Measurements from ENCODE around the gene METTL6. TPM values are rescaled to one million over a fixed set of nuclear protein-coding genes. Genes with fewer than 3 reads are reported as not detected.

METTL6 gene
- total RNA-seq, 2 experiments from 2014 or later = 12.7 to 23.5 TPM

GRCh38 chr3:15404767-15405166 lies 22.6 kb downstream of the METTL6 start:
- Histone ChIP-seq H3K4me3 (ENCODE audit: low read depth, low read length, poor library complexity, severe bottlenecking) (no peak overlapping the region), H3K4me1 (ENCODE audit: insufficient read depth, low read length, poor library complexity, severe bottlenecking) (peaks cover 4% of the 10 kb centered on the region), H3K9me3 (ENCODE audit: low read length) (no peaks in the 10 kb centered on the region), H3K27ac (ENCODE audit: low read depth, low read length, poor library complexity, severe bottlenecking) (no peak overlapping the region), H2AFZ (ENCODE audit: low read length) (no peak overlapping the region), H3K79me2 (ENCODE audit: insufficient read depth, low read depth, low read length) (no peaks in the 10 kb centered on the region), H3K4me2 (ENCODE audit: low read length) (no peak overlapping the region), H3K36me3 (ENCODE audit: insufficient read depth, low read length) (peaks cover 7% of the 10 kb centered on the region; the same call in 1 of the 2 replicates), H3K9me2 (ENCODE audit: insufficient read depth, low read length) (no peaks in the 10 kb centered on the region), H4K20me1 (ENCODE audit: insufficient read depth, low read length) (no peaks in the 10 kb centered on the region)
- no peak for DNase-seq (ENCODE audit: low spot score)
- intact Hi-C loops (cut with micrococcal nuclease; ENCODE audit: unreplicated experiment) = loop anchor here (1.0 to 5.0 kb wide), 5 partner anchors 42 to 297 kb away; no protein-coding TSS in a partner anchor
- BruUV-seq (replicated peaks) = no TSS peak
- TF ChIP-seq CTCF (conservative IDR thresholded peaks at IDR 0.05; ENCODE audit: low read length) (no peak), EZH2phosphoT487 (IDR thresholded peaks at IDR 0.05; ENCODE audit: borderline replicate concordance, low read depth, low read length) (no peak)
- POLR2A ChIA-PET = interaction anchor here (0.7 to 1.5 kb wide), 8 partner anchors 19 to 300 kb away, joined by 3 to 6 read pairs (median 3); partner anchors contain the start of gene CAPN7
- CTCF ChIA-PET (ENCODE audit: unreplicated experiment) = interaction anchor here (1.0 to 1.3 kb wide), 4 partner anchors 72 to 201 kb away, joined by 3 to 13 read pairs (median 4); partner anchors contain the start of gene SH3BP5

GRCh38 chr3:15403965-15404364 lies 23.4 kb downstream of the METTL6 start:
- POLR2A ChIA-PET = interaction anchor here (0.6 kb wide), 1 partner anchor 128 kb away, joined by 6 read pairs; no protein-coding TSS in a partner anchor
- intact Hi-C loops (cut with micrococcal nuclease; ENCODE audit: unreplicated experiment) = loop anchor here (2.0 to 5.0 kb wide), 2 partner anchors 41 to 297 kb away; no protein-coding TSS in a partner anchor
- CTCF ChIA-PET (ENCODE audit: unreplicated experiment) = no interaction called here
- H3K4me3 ChIP-seq (ENCODE audit: low read depth, low read length, poor library complexity, severe bottlenecking) = no peak overlapping the region
- no peaks in the 10 kb centered on the region for H3K79me2 ChIP-seq (ENCODE audit: insufficient read depth, low read depth, low read length)
- H2AFZ ChIP-seq (ENCODE audit: low read length) = no peak overlapping the region
- H3K36me3 ChIP-seq (ENCODE audit: insufficient read depth, low read length) = peaks cover under 1% of the 10 kb centered on the region; the same call in 1 of the 2 replicates
- H3K4me1 ChIP-seq (ENCODE audit: insufficient read depth, low read length, poor library complexity, severe bottlenecking) = peaks cover 4% of the 10 kb centered on the region
- no peak for DNase-seq (ENCODE audit: low spot score)
- H3K9me2 ChIP-seq (ENCODE audit: insufficient read depth, low read length) = no peaks in the 10 kb centered on the region
- H3K27ac ChIP-seq (ENCODE audit: low read depth, low read length, poor library complexity, severe bottlenecking) = no peak overlapping the region
- BruUV-seq (replicated peaks) = no TSS peak
- no peak overlapping the region for H3K4me2 ChIP-seq (ENCODE audit: low read length)
- H3K9me3 ChIP-seq (ENCODE audit: low read length) = no peaks in the 10 kb centered on the region
- no peaks in the 10 kb centered on the region for H4K20me1 ChIP-seq (ENCODE audit: insufficient read depth, low read length)
- TF ChIP-seq EZH2phosphoT487 (IDR thresholded peaks at IDR 0.05; ENCODE audit: borderline replicate concordance, low read depth, low read length) = no peak
- no peak for TF ChIP-seq CTCF (conservative IDR thresholded peaks at IDR 0.05; ENCODE audit: low read length)

GRCh38 chr3:15403495-15403894 lies 23.8 kb downstream of the METTL6 start:
- H4K20me1 ChIP-seq (ENCODE audit: insufficient read depth, low read length) = no peaks in the 10 kb centered on the region
- DNase-seq (ENCODE audit: low spot score) = no peak
- H3K4me1 ChIP-seq (ENCODE audit: insufficient read depth, low read length, poor library complexity, severe bottlenecking) = peaks cover 7% of the 10 kb centered on the region
- no peak overlapping the region for H2AFZ ChIP-seq (ENCODE audit: low read length)
- H3K79me2 ChIP-seq (ENCODE audit: insufficient read depth, low read depth, low read length) = no peaks in the 10 kb centered on the region
- no peaks in the 10 kb centered on the region for H3K9me3 ChIP-seq (ENCODE audit: low read length)
- TF ChIP-seq EZH2phosphoT487 (IDR thresholded peaks at IDR 0.05; ENCODE audit: borderline replicate concordance, low read depth, low read length) (no peak), CTCF (conservative IDR thresholded peaks at IDR 0.05; ENCODE audit: low read length) (no peak)
- H3K9me2 ChIP-seq (ENCODE audit: insufficient read depth, low read length) = no peaks in the 10 kb centered on the region
- no peak overlapping the region for H3K4me2 ChIP-seq (ENCODE audit: low read length)
- CTCF ChIA-PET (ENCODE audit: unreplicated experiment) = no interaction called here
- POLR2A ChIA-PET = interaction anchor here (0.6 kb wide), 2 partner anchors 29 to 128 kb away, joined by 3 to 6 read pairs; no protein-coding TSS in a partner anchor
- no peak overlapping the region for H3K4me3 ChIP-seq (ENCODE audit: low read depth, low read length, poor library complexity, severe bottlenecking)
- no TSS peak for BruUV-seq (replicated peaks)
- H3K36me3 ChIP-seq (ENCODE audit: insufficient read depth, low read length) = no peaks in the 10 kb centered on the region
- intact Hi-C loops (cut with micrococcal nuclease; ENCODE audit: unreplicated experiment) = loop anchor here (5.0 kb wide), 1 partner anchor 296 kb away; no protein-coding TSS in a partner anchor
- H3K27ac ChIP-seq (ENCODE audit: low read depth, low read length, poor library complexity, severe bottlenecking) = no peak overlapping the region
